CD4-positive, alpha-beta T cell (primary cell): ENCODE data around the gene ABLIM2. TPM values are rescaled to one million over a fixed set of nuclear protein-coding genes. Genes with fewer than 3 reads are reported as not detected.
A peak's percentile ranks its signal among the peaks of the same experiment; 100 is the strongest.

Source experiments
- ATAC-seq: fragments of 200-7000 bp; cut with Tn5 transposase; one replicate; pipeline ENCODE4 v1.10.0; 2022; ENCODE audit warnings: mild to moderate bottlenecking; ENCODE audit not compliant: poor library complexity
- CTCF ChIA-PET: fragments of 350-600 bp; sonication (Branson Sonifier 250); formaldehyde crosslinking; loops from one replicate; lab custom pipeline; 2021; ENCODE audit warnings: antibody characterized with exemption, inconsistent platforms; lab: Charles Lee
- POLR2A ChIA-PET: fragments of 350-600 bp; sonication (Branson Sonifier 250); formaldehyde crosslinking; loops from one replicate; lab custom pipeline; 2021; ENCODE audit warnings: antibody characterized with exemption, inconsistent platforms; lab: Charles Lee
- DNase-seq, 14 experiments: peaks; one replicate each; pipeline ENCODE4 v3.0.0-alpha.2; 2013 to 2020; ENCODE audit warnings: mixed read lengths in 2 of 14
- H3K27ac ChIP-seq, 2 donors: one replicate each; pipeline versions ENCODE4 v1.5.1 to v1.7.0; 2013; ENCODE audit warnings: low read length in 2 of 2, low read depth in 1 of 2, mild to moderate bottlenecking in 1 of 2
- H3K27me3 ChIP-seq, 2 experiments: 1 replicate in 1 of 2; 2 replicates in 1 of 2; pipeline versions ENCODE4 v1.6.1 to v1.7.0; 2013; ENCODE audit warnings: low read length in 2 of 2, control low read depth in 1 of 2, mild to moderate bottlenecking in 1 of 2, moderate library complexity in 1 of 2; ENCODE audit not compliant: insufficient read depth in 2 of 2, control insufficient read depth in 1 of 2
- H3K36me3 ChIP-seq: one replicate; pipeline ENCODE4 v1.6.1; 2013; ENCODE audit warnings: low read length, control low read depth; ENCODE audit not compliant: insufficient read depth
- H3K4me1 ChIP-seq: one replicate; pipeline ENCODE4 v1.6.1; 2013; ENCODE audit warnings: low read length, control low read depth; ENCODE audit not compliant: insufficient read depth
- H3K4me3 ChIP-seq: one replicate; pipeline ENCODE4 v1.5.1; 2013; ENCODE audit warnings: mild to moderate bottlenecking, low read length, moderate library complexity
- H3K9me3 ChIP-seq, 2 experiments: 1 replicate in 1 of 2; 2 replicates in 1 of 2; pipeline versions ENCODE4 v1.6.1 to v1.7.0; 2013; ENCODE audit warnings: low read length in 2 of 2, mild to moderate bottlenecking in 2 of 2, control low read depth in 1 of 2, moderate library complexity in 1 of 2; ENCODE audit not compliant: control insufficient read depth in 1 of 2, insufficient read depth in 1 of 2
- H3K27ac Mint-ChIP-seq: one replicate; pipeline ENCODE4 v1.8.0; 2020; ENCODE audit warnings: mixed read lengths
- H3K27me3 Mint-ChIP-seq: one replicate; pipeline ENCODE4 v1.8.0; 2021; ENCODE audit warnings: mixed read lengths
- H3K36me3 Mint-ChIP-seq: one replicate; pipeline ENCODE4 v1.8.0; 2021; ENCODE audit warnings: low read depth, mixed read lengths
- H3K4me1 Mint-ChIP-seq: one replicate; pipeline ENCODE4 v1.8.0; 2021; ENCODE audit warnings: low read depth, mixed read lengths
- H3K4me3 Mint-ChIP-seq: one replicate; pipeline ENCODE4 v1.8.0; 2020; ENCODE audit warnings: mild to moderate bottlenecking, mixed read lengths
- H3K9me3 Mint-ChIP-seq: one replicate; pipeline ENCODE4 v1.8.0; 2020; ENCODE audit warnings: mixed read lengths
- intact Hi-C, 2 experiments: fragments of 100-400 bp; cut with DNase I in 1 of 2; cut with micrococcal nuclease in 1 of 2; formaldehyde crosslinking; loops; one replicate each; pipeline versions ENCODE4 v1.15.1 to v1.9.0; 2023 to 2025; cut with DNase I, micrococcal nuclease
- total RNA-seq, 174 experiments: library from RNA in 2 of 174; stranded (reverse) in 2 of 174; gene quantifications; one replicate each; pipeline ENCODE4 v1.2.3 and lab custom pipeline; 2021 to 2026
- TF ChIP-seq, protein P1 (sequence below): fragments of 200-600 bp; IDR thresholded peaks from one replicate; pipeline ENCODE4 v1.8.0; 2022; ENCODE audit warnings: antibody characterized with exemption, mild to moderate bottlenecking

ABLIM2 gene
- total RNA-seq, 2 experiments from 2014 or later = 2.5 to 2.7 TPM

GRCh38 chr4:8007581-8007980 lies 151.0 kb downstream of the ABLIM2 start:
- Mint-ChIP-seq H3K27me3 (no peaks in the 10 kb centered on the region), H3K27ac (no peak overlapping the region), H3K9me3 (no peaks in the 10 kb centered on the region), H3K4me3 (no peak overlapping the region), H3K36me3 (no peaks in the 10 kb centered on the region), H3K4me1 (no peaks in the 10 kb centered on the region)
- no peak for ATAC-seq
- no peaks in the 10 kb centered on the region for H3K36me3 ChIP-seq
- no peak for DNase-seq
- POLR2A ChIA-PET = no interaction called here
- no peaks in the 10 kb centered on the region for H3K9me3 ChIP-seq
- intact Hi-C loops = no loop called here
- TF ChIP-seq, protein P1, sequence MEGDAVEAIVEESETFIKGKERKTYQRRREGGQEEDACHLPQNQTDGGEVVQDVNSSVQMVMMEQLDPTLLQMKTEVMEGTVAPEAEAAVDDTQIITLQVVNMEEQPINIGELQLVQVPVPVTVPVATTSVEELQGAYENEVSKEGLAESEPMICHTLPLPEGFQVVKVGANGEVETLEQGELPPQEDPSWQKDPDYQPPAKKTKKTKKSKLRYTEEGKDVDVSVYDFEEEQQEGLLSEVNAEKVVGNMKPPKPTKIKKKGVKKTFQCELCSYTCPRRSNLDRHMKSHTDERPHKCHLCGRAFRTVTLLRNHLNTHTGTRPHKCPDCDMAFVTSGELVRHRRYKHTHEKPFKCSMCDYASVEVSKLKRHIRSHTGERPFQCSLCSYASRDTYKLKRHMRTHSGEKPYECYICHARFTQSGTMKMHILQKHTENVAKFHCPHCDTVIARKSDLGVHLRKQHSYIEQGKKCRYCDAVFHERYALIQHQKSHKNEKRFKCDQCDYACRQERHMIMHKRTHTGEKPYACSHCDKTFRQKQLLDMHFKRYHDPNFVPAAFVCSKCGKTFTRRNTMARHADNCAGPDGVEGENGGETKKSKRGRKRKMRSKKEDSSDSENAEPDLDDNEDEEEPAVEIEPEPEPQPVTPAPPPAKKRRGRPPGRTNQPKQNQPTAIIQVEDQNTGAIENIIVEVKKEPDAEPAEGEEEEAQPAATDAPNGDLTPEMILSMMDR = no peak
- H3K4me3 ChIP-seq = no peak overlapping the region
- CTCF ChIA-PET = no interaction called here
- H3K4me1 ChIP-seq = no peaks in the 10 kb centered on the region
- H3K27me3 ChIP-seq = peaks cover 0 to 2% of the 10 kb centered on the region in 2 experiments
- H3K27ac ChIP-seq = no peak overlapping the region

GRCh38 chr4:8006471-8006870 lies 152.1 kb downstream of the ABLIM2 start:
- H3K27me3 Mint-ChIP-seq = no peaks in the 10 kb centered on the region
- H3K36me3 Mint-ChIP-seq = no peaks in the 10 kb centered on the region
- TF ChIP-seq, protein P1 = no peak
- intact Hi-C loops = no loop called here
- no peaks in the 10 kb centered on the region for H3K9me3 Mint-ChIP-seq
- ATAC-seq (no peak), DNase-seq (peak in 1 of 14 experiments; percentile 6)
- Histone ChIP-seq H3K4me3 (no peak overlapping the region), H3K27me3 (peaks cover 0 to 2% of the 10 kb centered on the region in 2 experiments), H3K27ac (no peak overlapping the region), H3K4me1 (no peaks in the 10 kb centered on the region), H3K36me3 (no peaks in the 10 kb centered on the region), H3K9me3 (no peaks in the 10 kb centered on the region)
- no peak overlapping the region for H3K27ac Mint-ChIP-seq
- ChIA-PET CTCF (no interaction called here), POLR2A (no interaction called here)
- H3K4me3 Mint-ChIP-seq = no peak overlapping the region
- H3K4me1 Mint-ChIP-seq = no peaks in the 10 kb centered on the region

DNA sequence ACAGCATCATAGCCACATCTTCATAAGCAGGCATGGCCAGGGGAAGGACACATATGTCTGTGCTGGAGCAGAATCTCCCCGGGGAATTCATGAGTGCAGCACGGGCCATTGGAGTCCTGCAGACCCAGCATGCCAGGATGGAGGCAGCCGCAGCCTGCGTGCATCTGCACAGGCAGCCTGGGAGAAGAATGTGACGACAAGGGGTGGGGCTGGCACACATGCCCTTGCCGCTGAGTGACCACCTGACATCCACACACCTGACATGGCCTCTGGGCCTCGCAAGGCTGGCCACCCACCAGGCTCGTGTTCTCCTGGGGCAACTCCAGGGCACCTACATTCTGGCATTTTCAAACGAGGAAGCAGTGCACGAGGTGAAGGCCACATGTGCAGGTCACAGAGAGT lies 152.8 kb downstream of the ABLIM2 start:
- no peak for DNase-seq
- no peak for ATAC-seq
- H3K27me3 Mint-ChIP-seq = no peaks in the 10 kb centered on the region
- H3K4me3 ChIP-seq = no peak overlapping the region
- H3K27ac ChIP-seq = no peak overlapping the region
- no peak overlapping the region for H3K27ac Mint-ChIP-seq
- no peaks in the 10 kb centered on the region for H3K4me1 Mint-ChIP-seq
- H3K4me1 ChIP-seq = no peaks in the 10 kb centered on the region
- H3K4me3 Mint-ChIP-seq = no peak overlapping the region
- CTCF ChIA-PET = no interaction called here
- intact Hi-C loops = no loop called here
- POLR2A ChIA-PET = no interaction called here
- H3K9me3 Mint-ChIP-seq = no peaks in the 10 kb centered on the region
- TF ChIP-seq, protein P1 = no peak
- peaks cover 0 to 2% of the 10 kb centered on the region in 2 experiments for H3K27me3 ChIP-seq
- H3K36me3 Mint-ChIP-seq = no peaks in the 10 kb centered on the region
- no peaks in the 10 kb centered on the region for H3K9me3 ChIP-seq
- no peaks in the 10 kb centered on the region for H3K36me3 ChIP-seq
